Dermis microvascular lymphatic vessel endothelial cell (primary cell): Measurements from ENCODE around the gene IFT172. TPM values are rescaled to one million over a fixed set of nuclear protein-coding genes. Genes with fewer than 3 reads are reported as not detected.
A peak's percentile ranks its signal among the peaks of the same experiment; 100 is the strongest.

Experiments
- DNase-seq, 2 donors: peaks; one replicate each; pipeline versions ENCODE4 v3.0.0 to v3.0.0-alpha.2; 2010; ENCODE audit warnings: low read depth in 2 of 2
- total RNA-seq: library from RNA; depleted of rRNA; stranded (reverse); fragments of >200 nt; gene quantifications from 2 replicates; pipeline ENCODE4 v1.2.1, GENCODE V29; 2014

The IFT172 gene
- total RNA-seq, 1 donor from 2014 or later: 11.0 TPM

- DNase-seq: peak in 1 of 2 donors; percentile 35
Measured at GRCh38 chr2:27494944-27495554, 5.5 kb upstream of the IFT172 start, which contains the start of gene FNDC4. Gene FNDC4 (minus strand): TSS chr2:27495200. CDS start chr2:27494679, 521 bp downstream.

- DNase-seq: peak in 1 of 2 donors; percentile 17
Measured at GRCh38 chr2:27494284-27494943, 4.9 kb upstream of the IFT172 start.

GRCh38 chr2:27493948-27494283 is 4.4 kb upstream of the IFT172 start:
- no peak for DNase-seq

- no peak for DNase-seq
Measured at GRCh38 chr2:27492557-27492956, 3.0 kb upstream of the IFT172 start.

GRCh38 chr2:27489118-27489497 is 435 bp downstream of the IFT172 start:
- peak in 1 of 2 donors; percentile 36 for DNase-seq

- no peak for DNase-seq
Measured at GRCh38 chr2:27485496-27485895, 4.0 kb downstream of the IFT172 start.

- DNase-seq: no peak
Measured at GRCh38 chr2:27471961-27472360, 17.6 kb downstream of the IFT172 start.

GRCh38 chr2:27464443-27464842 is 25.1 kb downstream of the IFT172 start:
- DNase-seq: no peak

- no peak for DNase-seq
Measured at GRCh38 chr2:27461118-27461517, 28.4 kb downstream of the IFT172 start.

- DNase-seq: no peak
Measured at GRCh38 chr2:27453968-27454367, 35.6 kb downstream of the IFT172 start.

GRCh38 chr2:27451095-27451494 is 38.4 kb downstream of the IFT172 start:
- no peak for DNase-seq

GRCh38 chr2:27448381-27448780 is 41.2 kb downstream of the IFT172 start:
- no peak for DNase-seq

- no peak for DNase-seq
Measured at GRCh38 chr2:27446057-27446456, 43.5 kb downstream of the IFT172 start.

GRCh38 chr2:27445615-27446014 is 43.9 kb downstream of the IFT172 start:
- DNase-seq: no peak

- DNase-seq: no peak
Measured at GRCh38 chr2:27445155-27445554, 44.4 kb downstream of the IFT172 start.

GRCh38 chr2:27442920-27443282 is 46.6 kb downstream of the IFT172 start:
- DNase-seq: no peak

GRCh38 chr2:27441958-27442919 is 47.3 kb downstream of the IFT172 start, which contains the start of gene KRTCAP3:
Gene KRTCAP3 (plus strand): TSS chr2:27442381. CDS start chr2:27442413, 32 bp downstream.
- DNase-seq: no peak

- DNase-seq: no peak
Measured at GRCh38 chr2:27441226-27441926, 48.2 kb downstream of the IFT172 start.

GRCh38 chr2:27435628-27436027 is 53.9 kb downstream of the IFT172 start:
- no peak for DNase-seq

GRCh38 chr2:27431395-27431794 is 58.1 kb downstream of the IFT172 start:
- DNase-seq: peak; percentile 45 to 83

- DNase-seq: peak; percentile 63 to 92
Measured at GRCh38 chr2:27428978-27429541, 60.5 kb downstream of the IFT172 start.
